SU-DHL-6 (cell line): ENCODE data around the gene FOXE1.

ENCODE experiments used
- H2AFZ ChIP-seq: fragments of 200-600 bp; sonication (generic); 2 replicates; pipeline ENCODE4 v1.6.1; 2014; ENCODE audit warnings: low read depth, mild to moderate bottlenecking, moderate library complexity, mixed read lengths, antibody characterized with exemption, low read length; ENCODE audit not compliant: severe bottlenecking
- H3F3A ChIP-seq: fragments of 200-600 bp; shearing (Covaris generic); 2 replicates; pipeline ENCODE4 v1.6.0; 2016; ENCODE audit warnings: antibody characterized with exemption, mild to moderate bottlenecking; ENCODE audit not compliant: insufficient read depth
- H3K27ac ChIP-seq: fragments of 200-600 bp; sonication (generic); 2 replicates; pipeline ENCODE4 v1.5.1; 2016; ENCODE audit warnings: low read depth, mild to moderate bottlenecking, low read length, moderate library complexity, mixed read lengths
- H3K27me3 ChIP-seq: fragments of 200-600 bp; sonication (generic), shearing (Covaris generic); 2 replicates; pipeline ENCODE4 v1.6.0; 2014; ENCODE audit warnings: mild to moderate bottlenecking, low read length
- H3K36me3 ChIP-seq: fragments of 200-600 bp; sonication (generic); 2 replicates; pipeline ENCODE4 v1.6.1; 2014; ENCODE audit warnings: mild to moderate bottlenecking, low read length, mixed read lengths
- H3K4me2 ChIP-seq: fragments of 300-600, 200-600 bp; shearing (Covaris generic), sonication (generic); 2 replicates; pipeline ENCODE4 v1.6.0; 2014; ENCODE audit warnings: low read length, low read depth, mild to moderate bottlenecking; ENCODE audit not compliant: poor library complexity, severe bottlenecking
- H3K4me3 ChIP-seq: fragments of 200-600 bp; sonication (generic); 2 replicates; pipeline ENCODE4 v1.5.1; 2014; ENCODE audit warnings: antibody characterized with exemption, low read length, mild to moderate bottlenecking, mixed read lengths; ENCODE audit not compliant: insufficient read depth, poor library complexity, severe bottlenecking
- H3K79me2 ChIP-seq: fragments of 200-600 bp; sonication (generic); 2 replicates; pipeline ENCODE4 v1.6.1; 2014; ENCODE audit warnings: mild to moderate bottlenecking, low read length, moderate library complexity; ENCODE audit not compliant: insufficient read depth
- H3K9ac ChIP-seq: fragments of 200-600 bp; sonication (generic); 2 replicates; pipeline ENCODE4 v1.7.0; 2014; ENCODE audit warnings: mild to moderate bottlenecking, low read length
- H3K9me2 ChIP-seq: fragments of 200-600 bp; sonication (generic); replicated peaks from 2 replicates; pipeline ENCODE4 v1.6.1; 2014; ENCODE audit warnings: low read length; ENCODE audit not compliant: insufficient read depth
- H3K9me3 ChIP-seq: fragments of 200-600 bp; sonication (generic); 2 replicates; pipeline ENCODE4 v1.6.1; 2014; ENCODE audit warnings: low read length, mixed read lengths; ENCODE audit not compliant: insufficient read depth
- H4K20me1 ChIP-seq: fragments of 200-600 bp; sonication (generic); 2 replicates; pipeline ENCODE4 v1.6.1; 2014; ENCODE audit warnings: low read depth, mild to moderate bottlenecking, antibody characterized with exemption, low read length, moderate library complexity, mixed read lengths
- CTCF ChIP-seq: fragments of 200-600 bp; sonication (generic); IDR thresholded peaks from one replicate; pipeline ENCODE4 v1.5.1; 2017; ENCODE audit warnings: antibody characterized with exemption, mild to moderate bottlenecking, low read length, moderate library complexity; ENCODE audit not compliant: insufficient read depth, poor library complexity, severe bottlenecking
- EZH2phosphoT487 ChIP-seq: fragments of 200-600 bp; sonication (generic), shearing (Covaris generic); conservative IDR thresholded peaks from 2 replicates; pipeline ENCODE4 v1.6.1; 2018; ENCODE audit warnings: mild to moderate bottlenecking, antibody characterized with exemption, low read length, moderate library complexity, mixed read lengths

Gene FOXE1

GRCh38 chr9:97875111-97875510 is 22.1 kb downstream of the FOXE1 start:
- Histone ChIP-seq H3K79me2 (no peaks in the 10 kb centered on the region), H3K27ac (no peak overlapping the region), H3K9me2 (no peaks in the 10 kb centered on the region), H3F3A (no peaks in the 10 kb centered on the region), H3K9me3 (no peaks in the 10 kb centered on the region), H3K36me3 (no peaks in the 10 kb centered on the region), H3K9ac (no peak overlapping the region), H3K27me3 (no peaks in the 10 kb centered on the region), H3K4me2 (no peak overlapping the region), H2AFZ (no peak overlapping the region), H4K20me1 (no peaks in the 10 kb centered on the region), H3K4me3 (no peak overlapping the region)
- no peak for TF ChIP-seq CTCF
- TF ChIP-seq EZH2phosphoT487: no peak

DNA sequence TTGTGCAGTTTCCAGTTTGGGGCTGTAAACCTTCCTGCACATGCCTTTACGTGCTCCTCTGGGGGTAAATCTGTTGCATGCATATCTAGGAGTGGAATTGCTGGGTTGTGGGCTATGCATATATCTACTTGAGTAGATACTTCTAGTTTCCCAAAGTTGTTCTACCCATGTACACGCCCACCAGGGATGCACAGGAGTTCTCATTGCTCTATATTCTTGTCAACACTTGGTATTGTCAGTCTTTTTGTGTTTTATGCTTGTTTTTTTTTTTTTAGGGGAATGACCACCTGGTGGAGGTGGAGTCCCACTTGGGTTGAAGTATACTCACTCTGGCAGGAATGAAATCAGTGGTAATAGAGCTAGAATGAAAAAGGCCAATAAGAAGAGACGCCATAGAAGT is 23.0 kb downstream of the FOXE1 start:
- TF ChIP-seq EZH2phosphoT487: no peak
- TF ChIP-seq CTCF: no peak
- Histone ChIP-seq H3K27me3 (no peaks in the 10 kb centered on the region), H3F3A (no peaks in the 10 kb centered on the region), H2AFZ (no peak overlapping the region), H3K27ac (no peak overlapping the region), H3K4me3 (no peak overlapping the region), H3K9me3 (no peaks in the 10 kb centered on the region), H3K79me2 (no peaks in the 10 kb centered on the region), H3K9ac (no peak overlapping the region), H3K4me2 (no peak overlapping the region), H3K9me2 (no peaks in the 10 kb centered on the region), H3K36me3 (no peaks in the 10 kb centered on the region), H4K20me1 (no peaks in the 10 kb centered on the region)

GRCh38 chr9:97880336-97880735 is 27.3 kb downstream of the FOXE1 start:
- no peak overlapping the region for H3K9ac ChIP-seq
- no peaks in the 10 kb centered on the region for H3K9me3 ChIP-seq
- H3K4me3 ChIP-seq: no peak overlapping the region
- no peaks in the 10 kb centered on the region for H3K79me2 ChIP-seq
- TF ChIP-seq CTCF (no peak), EZH2phosphoT487 (no peak)
- H3K4me2 ChIP-seq: no peak overlapping the region
- no peak overlapping the region for H3K27ac ChIP-seq
- H3K27me3 ChIP-seq: no peaks in the 10 kb centered on the region
- no peak overlapping the region for H2AFZ ChIP-seq
- no peaks in the 10 kb centered on the region for H3K36me3 ChIP-seq
- H4K20me1 ChIP-seq: no peaks in the 10 kb centered on the region
- no peaks in the 10 kb centered on the region for H3F3A ChIP-seq
- H3K9me2 ChIP-seq: no peaks in the 10 kb centered on the region
